CD4-positive, CD25-positive, alpha-beta regulatory T cell (primary cell): ENCODE measurements around the gene GRK3. TPM values are rescaled to one million over a fixed set of nuclear protein-coding genes. Genes with fewer than 3 reads are reported as not detected.

Experiments used
- ATAC-seq, 2 donors: fragments of 150-1000 bp; cut with Tn5 transposase; one replicate each; pipeline ENCODE4 v1.10.0; 2021; ENCODE audit warnings: low read depth in 2 of 2, moderate number of reproducible peaks in 2 of 2, moderate library complexity in 1 of 2
- DNase-seq, 3 donors: peaks; one replicate each; pipeline versions ENCODE4 v3.0.0 to v3.0.0-alpha.2; 2012 to 2022; ENCODE audit warnings: mixed read lengths in 1 of 3
- H3K27ac ChIP-seq: one replicate; pipeline ENCODE4 v1.7.0; 2013; ENCODE audit warnings: mild to moderate bottlenecking, low read length; ENCODE audit not compliant: insufficient read depth, poor library complexity, severe bottlenecking
- H3K27me3 ChIP-seq: one replicate; pipeline ENCODE4 v1.7.0; 2013; ENCODE audit warnings: low read length; ENCODE audit not compliant: control insufficient read depth, insufficient read depth
- H3K36me3 ChIP-seq: one replicate; pipeline ENCODE4 v1.7.0; 2013; ENCODE audit warnings: mild to moderate bottlenecking, low read length, moderate library complexity; ENCODE audit not compliant: control insufficient read depth, insufficient read depth
- H3K4me1 ChIP-seq: 2 replicates; pipeline ENCODE4 v1.7.0; 2013; ENCODE audit warnings: mild to moderate bottlenecking, low read length; ENCODE audit not compliant: insufficient read depth, control insufficient read depth, poor library complexity, severe bottlenecking
- H3K4me3 ChIP-seq: one replicate; pipeline ENCODE4 v1.7.0; 2013; ENCODE audit warnings: low read depth, mild to moderate bottlenecking, low read length, moderate library complexity
- H3K9me3 ChIP-seq, 2 experiments: 1 replicate in 1 of 2; 2 replicates in 1 of 2; pipeline ENCODE4 v1.7.0; 2013; ENCODE audit warnings: low read length in 2 of 2, mild to moderate bottlenecking in 1 of 2, moderate library complexity in 1 of 2; ENCODE audit not compliant: control insufficient read depth in 2 of 2
- H3K27ac Mint-ChIP-seq, 3 donors: one replicate each; pipeline ENCODE4 v1.8.0; 2020 to 2022; ENCODE audit warnings: mild to moderate bottlenecking in 3 of 3, mixed read lengths in 3 of 3, moderate library complexity in 2 of 3
- H3K27me3 Mint-ChIP-seq: one replicate; pipeline ENCODE4 v1.8.0; 2022; ENCODE audit warnings: mild to moderate bottlenecking, mixed read lengths
- H3K36me3 Mint-ChIP-seq: one replicate; pipeline ENCODE4 v1.8.0; 2020; ENCODE audit warnings: mixed read lengths
- H3K4me1 Mint-ChIP-seq, 4 donors: one replicate each; pipeline ENCODE4 v1.8.0; 2020 to 2022; ENCODE audit warnings: mixed read lengths in 4 of 4, mild to moderate bottlenecking in 1 of 4
- H3K4me3 Mint-ChIP-seq, 4 donors: one replicate each; pipeline ENCODE4 v1.8.0; 2020 to 2022; ENCODE audit warnings: mild to moderate bottlenecking in 4 of 4, mixed read lengths in 4 of 4, moderate library complexity in 3 of 4
- H3K9me3 Mint-ChIP-seq, 7 donors: one replicate each; pipeline ENCODE4 v1.8.0; 2020 to 2022; ENCODE audit warnings: mixed read lengths in 7 of 7, mild to moderate bottlenecking in 3 of 7, moderate library complexity in 2 of 7
- polyA plus RNA-seq, 4 donors: library from polyadenylated mRNA; unstranded; fragments of 300-500 nt; fragmentation: Illumina TruSeq; gene quantifications; one replicate each; pipeline ENCODE4 v1.2.3, GENCODE V29; 2021
- total RNA-seq: library from RNA; stranded (reverse); gene quantifications from one replicate; pipeline ENCODE4 v1.2.3, GENCODE V29; 2022

The GRK3 gene
- total and polyA plus RNA-seq, 5 donors from 2014 or later: 0.51 to 3.5 (median 1.1) TPM

DNA sequence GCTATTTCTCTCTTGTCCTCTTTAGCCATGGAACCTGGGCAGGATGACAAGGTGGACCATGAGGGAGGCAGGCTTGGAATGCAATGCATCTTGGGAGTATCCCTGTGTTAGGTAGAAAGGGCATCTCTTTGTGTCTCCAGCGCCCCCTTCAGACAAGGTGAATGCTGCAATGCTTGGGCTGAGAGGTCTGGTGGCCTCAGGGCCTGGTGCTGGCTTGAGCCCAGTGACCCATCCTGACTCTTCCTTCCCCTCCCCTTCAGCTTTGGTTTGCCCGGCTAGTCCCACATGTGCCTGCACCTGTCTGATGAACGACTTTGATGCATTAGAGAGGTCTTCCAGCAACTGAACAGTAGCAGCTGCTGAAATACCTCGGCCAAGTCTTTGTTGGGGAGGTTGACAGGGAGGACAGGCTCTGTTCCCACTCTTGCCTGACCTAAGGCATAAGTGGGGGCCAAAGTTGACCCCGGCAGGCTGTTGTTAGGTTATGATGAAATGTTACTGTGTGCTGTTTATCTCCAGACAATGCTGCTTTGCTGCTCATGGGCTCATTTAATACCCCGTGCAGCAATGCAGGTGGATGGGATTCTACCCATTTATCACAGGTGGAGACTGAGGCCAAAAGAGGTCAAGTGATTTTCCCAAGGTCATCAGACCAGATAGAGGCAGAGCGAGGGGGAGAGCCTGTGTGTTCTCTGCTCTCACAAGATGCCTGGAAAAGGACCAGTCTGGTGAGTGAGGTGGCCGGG, 200.0 kb downstream of the GRK3 start:
- Mint-ChIP-seq H3K4me1 (peaks cover 0 to 5% (median 2%) of the 10 kb centered on the region in 4 donors), H3K4me3 (no peak overlapping the region), H3K9me3 (peaks cover 0 to 15% (median 9%) of the 10 kb centered on the region in 7 donors), H3K36me3 (peaks cover 11% of the 10 kb centered on the region), H3K27me3 (no peaks in the 10 kb centered on the region), H3K27ac (peak overlapping the region in 1 of 3 donors; percentile 52)
- ATAC-seq: no peak
- no peak for DNase-seq
- H3K4me3 ChIP-seq: no peak overlapping the region
- no peaks in the 10 kb centered on the region for H3K36me3 ChIP-seq
- peaks cover 10 to 15% of the 10 kb centered on the region in 2 experiments for H3K9me3 ChIP-seq
- H3K27me3 ChIP-seq: no peaks in the 10 kb centered on the region
- no peaks in the 10 kb centered on the region for H3K4me1 ChIP-seq
- no peak overlapping the region for H3K27ac ChIP-seq

DNA sequence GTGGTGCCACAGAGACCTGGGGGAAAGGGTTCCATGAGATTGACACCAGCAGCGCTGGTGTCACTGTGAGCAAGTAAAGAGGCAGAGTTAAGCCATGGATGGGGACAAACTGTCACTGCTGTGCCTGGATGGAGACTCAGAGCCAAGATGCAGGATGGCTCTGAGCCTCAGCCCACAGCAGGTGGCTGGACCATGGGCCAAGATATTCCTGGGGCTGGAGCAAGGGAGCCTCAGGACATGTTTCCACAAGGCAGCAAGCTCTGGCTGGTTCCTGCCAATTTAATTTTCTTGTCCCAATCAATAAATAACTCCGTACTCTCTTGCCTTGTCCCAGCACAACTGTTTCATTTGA, 200.5 kb downstream of the GRK3 start:
- Mint-ChIP-seq H3K4me1 (peaks cover 0 to 5% (median 2%) of the 10 kb centered on the region in 4 donors), H3K27ac (no peak overlapping the region), H3K27me3 (no peaks in the 10 kb centered on the region), H3K4me3 (no peak overlapping the region), H3K9me3 (peaks cover 0 to 15% (median 9%) of the 10 kb centered on the region in 7 donors), H3K36me3 (peaks cover 11% of the 10 kb centered on the region)
- Histone ChIP-seq H3K4me3 (no peak overlapping the region), H3K27me3 (no peaks in the 10 kb centered on the region), H3K4me1 (no peaks in the 10 kb centered on the region), H3K36me3 (no peaks in the 10 kb centered on the region), H3K9me3 (peaks cover 10 to 15% of the 10 kb centered on the region in 2 experiments), H3K27ac (no peak overlapping the region)
- no peak for DNase-seq
- no peak for ATAC-seq

GRCh38 chr22:25765801-25766200, 201.3 kb downstream of the GRK3 start:
- H3K27ac Mint-ChIP-seq: no peak overlapping the region
- ATAC-seq: no peak
- H3K4me1 ChIP-seq: no peaks in the 10 kb centered on the region
- DNase-seq: no peak
- no peaks in the 10 kb centered on the region for H3K27me3 Mint-ChIP-seq
- no peak overlapping the region for H3K4me3 Mint-ChIP-seq
- H3K4me3 ChIP-seq: no peak overlapping the region
- no peaks in the 10 kb centered on the region for H3K27me3 ChIP-seq
- peaks cover 0 to 5% (median 2%) of the 10 kb centered on the region in 4 donors for H3K4me1 Mint-ChIP-seq
- no peak overlapping the region for H3K27ac ChIP-seq
- H3K9me3 Mint-ChIP-seq: peaks cover 0 to 15% (median 9%) of the 10 kb centered on the region in 7 donors
- peaks cover 10 to 15% of the 10 kb centered on the region in 2 experiments for H3K9me3 ChIP-seq
- peaks cover 11% of the 10 kb centered on the region for H3K36me3 Mint-ChIP-seq
- H3K36me3 ChIP-seq: no peaks in the 10 kb centered on the region

DNA sequence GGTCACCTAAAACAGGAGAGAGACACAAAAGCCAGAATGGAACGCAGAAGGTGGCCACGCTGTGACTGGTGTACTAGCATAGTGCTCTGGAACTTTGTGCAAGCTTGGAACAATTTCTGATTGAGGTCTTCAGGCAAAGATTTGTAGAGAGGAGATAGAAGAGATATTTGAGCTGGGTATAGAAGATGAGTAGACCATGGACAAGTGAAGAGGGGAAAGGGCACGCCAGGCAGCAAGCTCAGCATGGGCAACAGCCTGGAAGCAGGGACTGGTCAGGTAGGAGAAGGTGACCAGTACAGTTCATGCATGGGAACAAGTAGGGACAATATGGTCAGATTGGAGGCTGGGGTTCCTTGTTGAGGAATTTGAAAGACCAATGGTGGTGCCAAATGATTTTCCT, 201.9 kb downstream of the GRK3 start:
- Histone ChIP-seq H3K4me1 (no peaks in the 10 kb centered on the region), H3K27ac (no peak overlapping the region), H3K27me3 (no peaks in the 10 kb centered on the region), H3K36me3 (no peaks in the 10 kb centered on the region), H3K9me3 (peaks cover 10 to 15% of the 10 kb centered on the region in 2 experiments), H3K4me3 (no peak overlapping the region)
- peaks cover 0 to 5% (median 2%) of the 10 kb centered on the region in 4 donors for H3K4me1 Mint-ChIP-seq
- DNase-seq (no peak), ATAC-seq (no peak)
- no peak overlapping the region for H3K4me3 Mint-ChIP-seq
- no peaks in the 10 kb centered on the region for H3K27me3 Mint-ChIP-seq
- peaks cover 0 to 15% (median 9%) of the 10 kb centered on the region in 7 donors for H3K9me3 Mint-ChIP-seq
- peaks cover 11% of the 10 kb centered on the region for H3K36me3 Mint-ChIP-seq
- no peak overlapping the region for H3K27ac Mint-ChIP-seq

- Histone ChIP-seq H3K27ac (no peak overlapping the region), H3K4me3 (no peak overlapping the region), H3K9me3 (peaks cover 10 to 15% of the 10 kb centered on the region in 2 experiments), H3K4me1 (no peaks in the 10 kb centered on the region), H3K27me3 (no peaks in the 10 kb centered on the region), H3K36me3 (no peaks in the 10 kb centered on the region)
- Mint-ChIP-seq H3K36me3 (peaks cover 13% of the 10 kb centered on the region), H3K27me3 (no peaks in the 10 kb centered on the region), H3K4me3 (no peak overlapping the region), H3K9me3 (peaks cover 0 to 15% (median 9%) of the 10 kb centered on the region in 7 donors), H3K4me1 (peaks cover 0 to 12% (median 5%) of the 10 kb centered on the region in 4 donors), H3K27ac (no peak overlapping the region)
- ATAC-seq (no peak), DNase-seq (no peak)
Observed at GRCh38 chr22:25770333-25770732, 205.9 kb downstream of the GRK3 start.

DNA sequence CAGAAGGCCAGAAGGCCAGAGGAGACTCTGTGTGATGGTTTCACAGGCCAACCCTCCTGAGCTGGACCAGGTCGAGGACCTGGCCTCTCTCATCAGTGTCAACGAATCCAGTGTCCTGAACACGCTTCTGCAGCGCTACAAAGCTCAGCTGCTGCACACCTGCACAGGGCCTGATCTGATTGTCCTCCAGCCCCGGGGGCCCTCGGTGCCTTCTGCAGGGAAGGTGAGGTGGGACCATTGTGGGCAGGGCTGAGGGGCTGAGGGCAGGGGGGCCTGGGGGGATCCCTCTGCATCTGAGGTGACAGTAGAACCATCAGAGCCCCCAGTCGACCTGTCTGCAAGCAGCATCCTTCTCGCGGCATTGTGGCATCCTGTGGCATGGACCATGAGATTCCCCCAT, 207.8 kb downstream of the GRK3 start:
- Mint-ChIP-seq H3K27me3 (no peaks in the 10 kb centered on the region), H3K27ac (no peak overlapping the region), H3K4me1 (peaks cover 0 to 12% (median 5%) of the 10 kb centered on the region in 4 donors), H3K4me3 (no peak overlapping the region), H3K36me3 (peaks cover 3% of the 10 kb centered on the region), H3K9me3 (peaks cover 0 to 1% (median 0%) of the 10 kb centered on the region in 7 donors)
- H3K27me3 ChIP-seq: no peaks in the 10 kb centered on the region
- no peak overlapping the region for H3K4me3 ChIP-seq
- H3K9me3 ChIP-seq: no peaks in the 10 kb centered on the region
- no peaks in the 10 kb centered on the region for H3K4me1 ChIP-seq
- H3K27ac ChIP-seq: no peak overlapping the region
- no peaks in the 10 kb centered on the region for H3K36me3 ChIP-seq
- no peak for DNase-seq
- ATAC-seq: no peak

DNA sequence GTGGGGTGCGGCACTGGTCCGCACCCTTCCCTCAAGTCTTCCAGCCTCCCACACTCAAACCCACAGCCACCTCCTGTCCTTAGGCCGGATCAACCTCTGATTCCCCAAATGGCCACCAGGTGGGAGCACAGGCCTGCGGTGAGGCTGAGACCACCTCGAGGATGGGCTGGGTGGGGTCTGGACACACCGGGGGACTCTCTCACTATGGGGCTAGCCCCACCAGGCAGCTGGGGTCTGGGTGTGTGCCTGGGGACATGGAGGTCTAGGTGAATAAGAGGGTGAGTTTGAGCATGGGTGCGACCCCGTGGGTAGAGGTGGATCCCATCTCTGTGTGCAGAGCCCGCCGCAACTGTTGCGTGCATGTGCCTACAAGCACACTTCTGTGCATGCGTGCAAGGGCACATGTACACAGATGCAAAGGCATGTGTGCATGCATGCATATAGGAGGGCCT, 210.1 kb downstream of the GRK3 start:
- no peak for DNase-seq
- Mint-ChIP-seq H3K27ac (no peak overlapping the region), H3K36me3 (peaks cover 3% of the 10 kb centered on the region), H3K4me1 (peaks cover 0 to 7% (median 6%) of the 10 kb centered on the region in 4 donors), H3K4me3 (no peak overlapping the region), H3K27me3 (no peaks in the 10 kb centered on the region), H3K9me3 (no peaks in the 10 kb centered on the region)
- H3K4me3 ChIP-seq: no peak overlapping the region
- H3K4me1 ChIP-seq: no peaks in the 10 kb centered on the region
- H3K9me3 ChIP-seq: no peaks in the 10 kb centered on the region
- no peaks in the 10 kb centered on the region for H3K36me3 ChIP-seq
- no peak overlapping the region for H3K27ac ChIP-seq
- no peak for ATAC-seq
- no peaks in the 10 kb centered on the region for H3K27me3 ChIP-seq

GRCh38 chr22:25775531-25775930, 211.1 kb downstream of the GRK3 start:
- Histone ChIP-seq H3K4me1 (no peaks in the 10 kb centered on the region), H3K4me3 (no peak overlapping the region), H3K36me3 (no peaks in the 10 kb centered on the region), H3K27ac (no peak overlapping the region), H3K9me3 (no peaks in the 10 kb centered on the region), H3K27me3 (no peaks in the 10 kb centered on the region)
- Mint-ChIP-seq H3K36me3 (peaks cover 3% of the 10 kb centered on the region), H3K27ac (no peak overlapping the region), H3K4me3 (no peak overlapping the region), H3K9me3 (no peaks in the 10 kb centered on the region), H3K4me1 (peaks cover 0 to 7% (median 6%) of the 10 kb centered on the region in 4 donors), H3K27me3 (no peaks in the 10 kb centered on the region)
- ATAC-seq: no peak
- no peak for DNase-seq
